Osteoblast (primary cell): ENCODE data around the gene NRG2. TPM values are rescaled to one million over a fixed set of nuclear protein-coding genes. Genes with fewer than 3 reads are reported as not detected.

Experiments used
- DNase-seq: peaks from one replicate; pipeline ENCODE4 v3.0.0; 2011; ENCODE audit warnings: low spot score, mixed read lengths; ENCODE audit not compliant: insufficient read length; ENCODE audit errors: missing footprints
- H2AFZ ChIP-seq: 2 replicates; pipeline ENCODE4 v1.6.0; 2011; ENCODE audit warnings: mild to moderate bottlenecking, low read length
- H3K27ac ChIP-seq: 2 replicates; pipeline ENCODE4 v1.5.1; 2011; ENCODE audit warnings: mild to moderate bottlenecking, low read depth, low read length, moderate library complexity
- H3K27me3 ChIP-seq: 2 replicates; pipeline ENCODE4 v1.6.0; 2012; ENCODE audit warnings: mild to moderate bottlenecking, control low read depth, inconsistent platforms, low read length, moderate library complexity; ENCODE audit not compliant: insufficient read depth
- H3K36me3 ChIP-seq: 2 replicates; pipeline ENCODE4 v1.5.1; 2011; ENCODE audit warnings: mild to moderate bottlenecking, low read length, control low read depth, moderate library complexity; ENCODE audit not compliant: insufficient read depth
- H3K4me1 ChIP-seq: 2 replicates; pipeline ENCODE4 v1.5.1; 2011; ENCODE audit warnings: mild to moderate bottlenecking, low read length, control low read depth, moderate library complexity; ENCODE audit not compliant: insufficient read depth
- H3K4me2 ChIP-seq: 2 replicates; pipeline ENCODE4 v1.6.0; 2011; ENCODE audit warnings: mild to moderate bottlenecking, low read length; ENCODE audit not compliant: insufficient read depth
- H3K4me3 ChIP-seq: fragments of 200-600 bp; sonication (generic); 3 replicates; pipeline ENCODE4 v1.5.1; 2012; ENCODE audit warnings: mild to moderate bottlenecking, low read length, inconsistent platforms; ENCODE audit not compliant: insufficient read depth
- H3K79me2 ChIP-seq: 2 replicates; pipeline ENCODE4 v1.6.0; 2012; ENCODE audit warnings: mild to moderate bottlenecking, low read length, control low read depth, inconsistent platforms; ENCODE audit not compliant: insufficient read depth
- H3K9me3 ChIP-seq: 2 replicates; pipeline ENCODE4 v1.5.1; 2011; ENCODE audit warnings: low read depth, low read length, control low read depth
- H4K20me1 ChIP-seq: 2 replicates; pipeline ENCODE4 v1.6.0; 2012; ENCODE audit warnings: mild to moderate bottlenecking, low read length, control low read depth; ENCODE audit not compliant: insufficient read depth
- CTCF ChIP-seq: IDR thresholded peaks from 2 replicates; pipeline ENCODE4 v1.5.1; 2011; ENCODE audit warnings: mild to moderate bottlenecking, low read depth, low read length, moderate library complexity; ENCODE audit errors: extremely low read depth
- total RNA-seq: library from RNA; depleted of rRNA; stranded (reverse); fragments of >200 nt; gene quantifications from 2 replicates; pipeline ENCODE4 v1.2.3, GENCODE V29; 2012

Gene NRG2
- total RNA-seq, 1 donor: 0.72 TPM

GRCh38 chr5:139861889-139862207 is 181.3 kb downstream of the NRG2 start:
- H3K27ac ChIP-seq: no peak overlapping the region
- H2AFZ ChIP-seq: no peak overlapping the region
- TF ChIP-seq CTCF: no peak
- H3K4me1 ChIP-seq: no peaks in the 10 kb centered on the region
- H3K36me3 ChIP-seq: no peaks in the 10 kb centered on the region
- no peak overlapping the region for H3K4me2 ChIP-seq
- no peaks in the 10 kb centered on the region for H4K20me1 ChIP-seq
- H3K79me2 ChIP-seq: no peaks in the 10 kb centered on the region
- H3K4me3 ChIP-seq: no peak overlapping the region
- no peaks in the 10 kb centered on the region for H3K9me3 ChIP-seq
- peaks cover 46% of the 10 kb centered on the region for H3K27me3 ChIP-seq
- DNase-seq: no peak

- no peak for TF ChIP-seq CTCF
- H3K4me2 ChIP-seq: no peak overlapping the region
- no peaks in the 10 kb centered on the region for H3K4me1 ChIP-seq
- no peaks in the 10 kb centered on the region for H3K9me3 ChIP-seq
- H3K36me3 ChIP-seq: no peaks in the 10 kb centered on the region
- H3K79me2 ChIP-seq: no peaks in the 10 kb centered on the region
- peaks cover 44% of the 10 kb centered on the region for H3K27me3 ChIP-seq
- no peak overlapping the region for H2AFZ ChIP-seq
- H3K4me3 ChIP-seq: no peak overlapping the region
- no peaks in the 10 kb centered on the region for H4K20me1 ChIP-seq
- peak; percentile 23 for DNase-seq
- no peak overlapping the region for H3K27ac ChIP-seq
Observed at GRCh38 chr5:139861021-139861888, 181.8 kb downstream of the NRG2 start.

GRCh38 chr5:139859013-139859412 is 184.1 kb downstream of the NRG2 start:
- Histone ChIP-seq H3K27ac (no peak overlapping the region), H3K4me2 (no peak overlapping the region), H3K4me1 (no peaks in the 10 kb centered on the region), H3K9me3 (no peaks in the 10 kb centered on the region), H3K4me3 (no peak overlapping the region), H4K20me1 (no peaks in the 10 kb centered on the region), H2AFZ (no peak overlapping the region), H3K79me2 (no peaks in the 10 kb centered on the region), H3K27me3 (peaks cover 32% of the 10 kb centered on the region), H3K36me3 (no peaks in the 10 kb centered on the region)
- DNase-seq: peak; percentile 26
- no peak for TF ChIP-seq CTCF

- Histone ChIP-seq H3K27ac (no peak overlapping the region), H3K9me3 (no peaks in the 10 kb centered on the region), H4K20me1 (peaks cover 4% of the 10 kb centered on the region), H3K4me1 (no peaks in the 10 kb centered on the region), H3K27me3 (peaks cover 32% of the 10 kb centered on the region), H3K4me3 (no peak overlapping the region), H3K4me2 (no peak overlapping the region), H3K79me2 (no peaks in the 10 kb centered on the region), H2AFZ (no peak overlapping the region), H3K36me3 (no peaks in the 10 kb centered on the region)
- TF ChIP-seq CTCF: no peak
- DNase-seq: no peak
Observed at GRCh38 chr5:139856714-139857113, 186.4 kb downstream of the NRG2 start.
